ENCODE measurements around the gene SORCS3. TPM values are rescaled to one million over a fixed set of nuclear protein-coding genes. Genes with fewer than 3 reads are reported as not detected.

SORCS3 gene
- total RNA-seq, 2 donors from 2014 or later: not detected

- ATAC-seq (no peak), DNase-seq (no peak)
- intact Hi-C loops (cut with DNase I): no loop called here
Measured at GRCh38 chr10:105292236-105292635, 651.1 kb downstream of the SORCS3 start.

All from left cardiac atrium (tissue), 4 donors.